ENCODE results near the gene LSAMP.

DNA sequence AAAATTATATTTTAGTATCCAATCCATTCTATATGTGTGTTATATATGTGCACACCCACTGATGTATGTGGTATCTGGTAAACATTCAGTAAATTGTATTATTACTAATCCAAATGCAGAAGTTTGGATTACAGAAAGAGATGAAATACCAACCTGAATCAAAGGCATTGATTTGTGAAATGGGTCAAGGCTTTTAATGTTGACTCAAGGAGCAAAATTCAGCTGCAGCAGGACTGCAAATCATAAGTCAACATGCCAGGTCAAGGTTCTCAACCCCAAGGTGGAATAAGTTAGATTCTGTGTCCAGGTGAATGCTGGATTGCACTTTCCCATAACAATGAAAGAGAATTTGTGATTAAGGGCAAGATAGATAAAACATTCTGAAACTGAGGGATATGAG, 631.3 kb downstream of the LSAMP start:
- TF ChIP-seq, protein P1, sequence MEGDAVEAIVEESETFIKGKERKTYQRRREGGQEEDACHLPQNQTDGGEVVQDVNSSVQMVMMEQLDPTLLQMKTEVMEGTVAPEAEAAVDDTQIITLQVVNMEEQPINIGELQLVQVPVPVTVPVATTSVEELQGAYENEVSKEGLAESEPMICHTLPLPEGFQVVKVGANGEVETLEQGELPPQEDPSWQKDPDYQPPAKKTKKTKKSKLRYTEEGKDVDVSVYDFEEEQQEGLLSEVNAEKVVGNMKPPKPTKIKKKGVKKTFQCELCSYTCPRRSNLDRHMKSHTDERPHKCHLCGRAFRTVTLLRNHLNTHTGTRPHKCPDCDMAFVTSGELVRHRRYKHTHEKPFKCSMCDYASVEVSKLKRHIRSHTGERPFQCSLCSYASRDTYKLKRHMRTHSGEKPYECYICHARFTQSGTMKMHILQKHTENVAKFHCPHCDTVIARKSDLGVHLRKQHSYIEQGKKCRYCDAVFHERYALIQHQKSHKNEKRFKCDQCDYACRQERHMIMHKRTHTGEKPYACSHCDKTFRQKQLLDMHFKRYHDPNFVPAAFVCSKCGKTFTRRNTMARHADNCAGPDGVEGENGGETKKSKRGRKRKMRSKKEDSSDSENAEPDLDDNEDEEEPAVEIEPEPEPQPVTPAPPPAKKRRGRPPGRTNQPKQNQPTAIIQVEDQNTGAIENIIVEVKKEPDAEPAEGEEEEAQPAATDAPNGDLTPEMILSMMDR (conservative IDR thresholded peaks at IDR 0.05; ENCODE audit: low read depth, low read length), result no peak
- TF ChIP-seq RAD21 (IDR thresholded peaks at IDR 0.05; ENCODE audit: low read length) (no peak), SMC3 (IDR thresholded peaks at IDR 0.05; ENCODE audit: low read depth, low read length) (no peak)
